Stomach (tissue), 4 donors: ENCODE results near the gene ARHGAP15.

Experiments used
- CTCF ChIP-seq, 7 experiments: fragments of 450-650 bp in 4 of 7; fragments of 200-600 bp in 3 of 7; sonication (generic) in 3 of 7; IDR thresholded peaks; one replicate each; pipeline ENCODE4 v1.5.1; 2016 to 2019; ENCODE audit warnings: antibody characterized with exemption in 7 of 7, control low read depth in 2 of 7, mild to moderate bottlenecking in 1 of 7
- EP300 ChIP-seq: sonication (generic); formaldehyde crosslinking; IDR thresholded peaks from one replicate; pipeline ENCODE4 v1.6.1; 2017; ENCODE audit warnings: antibody characterized with exemption
- POLR2A ChIP-seq, 4 donors: fragments of 450-650 bp; IDR thresholded peaks; one replicate each; pipeline ENCODE4 v1.6.1; 2016; ENCODE audit warnings: antibody characterized with exemption in 4 of 4, control low read depth in 2 of 4, mild to moderate bottlenecking in 1 of 4, moderate library complexity in 1 of 4

DNA sequence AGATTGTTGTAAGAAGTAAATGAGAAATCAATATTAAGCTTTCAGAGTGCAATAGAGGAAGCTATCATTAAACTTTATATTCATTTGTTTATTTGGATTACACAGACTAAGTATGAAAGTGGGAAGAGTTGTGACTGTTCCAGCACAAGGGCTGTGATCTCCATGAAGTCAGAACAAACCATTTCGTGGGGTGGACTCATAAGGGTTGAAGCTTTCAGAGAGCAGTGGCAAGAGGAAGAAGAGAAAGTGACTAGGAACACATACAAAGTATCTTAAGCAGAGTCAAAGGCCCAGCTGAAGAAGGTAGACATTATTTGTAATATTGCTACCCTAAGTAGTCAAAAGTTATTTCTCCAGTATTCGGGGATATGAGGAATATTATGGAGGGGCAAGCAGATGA lies 117.0 kb downstream of the ARHGAP15 start:
- no peak for TF ChIP-seq CTCF (IDR thresholded peaks at IDR 0.05)
- no peak for TF ChIP-seq EP300
- TF ChIP-seq POLR2A (IDR thresholded peaks at IDR 0.05) = no peak
